NCI-H748 (cell line): Measurements from ENCODE around the gene SLC35D1.
"Not testable (repeated sequence)": the region's sequence is repeated elsewhere in the genome, so short reads cannot be mapped to it uniquely, and the experiment has no call there.

Experiments used
- DNase-seq: peaks from one replicate; lab custom pipeline; 2025; ENCODE audit not compliant: unreplicated experiment; lab: John Stamatoyannopoulos, UW

The SLC35D1 gene

GRCh38 chr1:66993076-66993475 lies 60.9 kb downstream of the SLC35D1 start:
- DNase-seq = no peak

DNA sequence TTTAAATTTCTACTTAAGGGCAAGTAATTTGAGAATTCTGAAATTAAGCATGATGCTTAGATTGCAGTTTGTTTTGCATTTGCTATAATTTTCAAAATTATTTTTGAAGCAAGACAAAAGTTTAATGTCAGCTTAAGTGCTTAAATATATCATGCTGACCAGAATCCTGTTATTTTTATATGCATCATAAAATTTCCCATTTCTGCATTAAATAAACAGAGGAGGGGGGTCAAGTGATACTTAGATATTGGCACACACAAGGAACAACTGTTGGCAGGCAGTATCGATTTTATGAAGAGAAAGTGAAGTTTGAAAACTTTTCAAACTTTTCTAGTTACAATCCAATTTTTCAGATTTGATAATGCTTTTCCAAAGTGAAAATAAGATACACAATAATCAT lies 68.1 kb downstream of the SLC35D1 start:
- DNase-seq = no peak

DNA sequence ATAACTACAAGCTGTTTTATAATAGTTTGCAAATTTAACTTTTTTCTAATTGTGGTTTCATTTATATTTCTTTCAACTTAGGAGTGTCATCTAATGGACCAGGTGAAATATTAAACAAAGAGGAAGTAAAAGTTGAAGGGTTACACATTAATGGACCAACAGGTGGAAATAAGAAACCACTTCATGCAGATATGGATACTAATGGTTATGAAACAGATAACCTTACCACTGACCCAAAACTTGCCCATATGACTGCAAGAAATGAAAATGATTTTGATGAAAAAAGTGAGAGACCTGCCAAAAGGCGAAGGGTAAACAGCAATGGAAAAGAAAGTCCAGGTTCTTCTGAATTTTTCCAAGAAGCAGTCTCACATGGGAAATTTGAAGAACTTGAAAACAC lies 69.5 kb downstream of the SLC35D1 start:
- DNase-seq = no peak

DNA sequence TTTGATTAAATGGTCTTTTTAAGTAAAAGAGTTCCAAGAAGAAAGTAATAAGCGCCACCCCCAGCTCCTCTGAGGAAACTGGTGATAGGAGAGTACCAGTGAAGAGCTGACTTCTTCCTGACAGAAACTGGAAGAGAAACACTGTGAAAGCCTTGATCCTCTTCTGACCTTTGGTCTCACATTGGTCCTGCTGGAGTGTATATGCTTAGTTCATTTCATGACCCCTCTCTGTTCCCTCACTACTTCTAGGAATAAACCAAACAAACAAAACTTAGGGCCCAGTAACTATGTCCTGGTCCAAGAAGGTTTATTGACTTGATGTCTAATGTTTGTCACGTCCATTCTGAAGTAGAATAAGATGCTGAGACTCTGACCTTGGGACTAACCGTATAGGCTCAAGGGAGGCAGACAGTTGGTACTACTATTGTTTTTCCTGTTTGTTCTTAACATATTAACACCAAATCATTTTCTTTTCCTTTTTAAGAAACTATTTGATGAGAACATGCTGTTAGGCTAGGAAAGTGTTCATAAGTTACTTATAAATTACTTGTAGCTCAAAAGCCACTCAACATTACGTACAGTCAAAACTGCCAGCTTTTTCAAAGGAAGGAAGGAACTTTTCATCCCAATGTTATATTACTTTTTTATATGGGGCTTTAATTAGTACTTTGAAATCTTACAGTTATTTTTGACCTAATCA lies 71.2 kb downstream of the SLC35D1 start:
- no peak for DNase-seq

DNA sequence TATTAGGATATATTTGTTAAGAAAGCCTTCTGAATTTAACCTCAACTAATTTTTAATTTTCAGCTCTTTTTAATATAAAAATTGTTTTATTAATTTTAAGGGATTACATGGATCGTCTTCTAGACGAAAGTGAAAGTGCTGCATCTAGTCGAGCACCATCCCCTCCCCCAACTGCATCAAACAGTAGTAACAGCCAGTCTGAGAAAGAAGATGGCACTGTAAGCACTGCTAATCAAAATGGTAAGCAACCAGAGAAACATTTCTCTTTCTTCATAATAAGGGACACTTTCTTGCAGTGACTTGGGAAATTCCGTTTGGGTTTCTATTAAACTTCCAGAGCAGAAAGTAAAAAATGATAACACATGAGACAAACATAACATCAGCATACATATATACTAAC lies 72.3 kb downstream of the SLC35D1 start:
- DNase-seq = no peak

- DNase-seq = peak; percentile 49
Observed at GRCh38 chr1:66980745-66981367, 73.1 kb downstream of the SLC35D1 start.

DNA sequence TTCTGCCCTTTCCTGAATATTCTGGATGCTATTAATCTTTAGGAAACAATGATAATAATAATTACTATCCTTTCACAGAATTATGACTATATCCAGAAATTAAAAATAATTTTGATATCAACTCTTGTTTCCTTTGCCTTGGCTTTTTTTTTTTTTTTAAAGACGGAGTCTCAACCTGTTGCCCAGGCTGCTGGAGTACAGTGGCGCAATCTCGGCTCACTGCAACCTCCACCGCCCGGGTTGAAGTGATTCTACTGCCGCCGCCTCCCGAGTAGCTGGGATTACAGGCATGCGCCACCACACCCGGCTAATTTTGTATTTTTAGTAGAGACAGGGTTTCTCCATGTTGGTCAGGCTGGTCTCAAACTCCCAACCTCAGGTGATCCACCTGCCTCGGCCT lies 74.3 kb downstream of the SLC35D1 start:
- not testable (repeated sequence) for DNase-seq

- DNase-seq = no peak
Observed at GRCh38 chr1:66978201-66978600, 75.7 kb downstream of the SLC35D1 start.

DNA sequence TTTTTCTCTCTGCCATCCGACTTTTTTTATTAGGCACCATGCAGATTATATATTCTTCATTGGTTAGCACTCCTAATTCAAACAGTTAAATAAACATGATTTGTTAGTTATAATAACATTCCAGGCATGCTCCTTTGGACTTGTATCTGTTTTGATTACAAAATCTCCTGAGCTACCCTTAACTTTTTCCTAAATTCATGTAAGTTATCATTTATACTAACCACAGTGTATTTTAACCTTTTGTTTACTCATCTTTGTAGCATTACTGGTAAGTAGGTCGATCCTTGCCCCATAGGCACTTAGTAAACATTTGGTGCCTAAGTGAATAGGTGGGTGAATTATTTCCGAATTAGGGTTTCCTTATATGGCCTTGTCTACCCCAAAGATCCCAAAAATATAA lies 85.4 kb downstream of the SLC35D1 start:
- DNase-seq = no peak

DNA sequence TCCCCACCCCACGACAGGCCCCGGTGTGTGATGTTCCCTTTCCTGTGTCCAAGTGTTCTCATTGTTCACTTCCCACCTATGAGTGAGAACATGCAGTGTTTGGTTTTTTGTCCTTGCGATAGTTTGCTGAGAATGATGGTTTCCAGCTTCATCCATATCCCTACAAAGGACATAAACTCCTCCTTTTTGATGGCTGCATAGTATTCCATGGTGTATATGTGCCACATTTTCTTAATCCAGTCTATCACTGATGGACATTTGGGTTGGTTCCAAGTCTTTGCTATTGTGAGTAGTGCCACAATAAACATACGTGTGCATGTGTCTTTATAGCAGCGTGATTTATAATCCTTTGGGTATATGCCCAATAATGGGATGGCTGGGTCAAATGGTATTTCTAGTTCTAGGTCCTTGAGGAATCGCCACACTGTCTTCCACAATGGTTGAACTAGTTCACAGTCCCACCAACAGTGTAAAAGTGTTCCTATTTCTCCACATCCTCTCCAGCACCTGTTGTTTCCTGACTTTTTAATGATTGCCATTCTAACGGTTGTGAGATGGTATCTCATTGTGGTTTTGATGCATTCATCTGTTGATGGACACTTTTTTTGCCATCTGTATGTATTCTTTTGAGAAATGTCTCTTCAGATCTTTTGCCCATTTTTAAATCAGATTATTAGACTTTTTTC lies 87.6 kb downstream of the SLC35D1 start:
- DNase-seq = not testable (repeated sequence)

GRCh38 chr1:66957938-66958337 lies 96.0 kb downstream of the SLC35D1 start:
- DNase-seq = no peak

DNA sequence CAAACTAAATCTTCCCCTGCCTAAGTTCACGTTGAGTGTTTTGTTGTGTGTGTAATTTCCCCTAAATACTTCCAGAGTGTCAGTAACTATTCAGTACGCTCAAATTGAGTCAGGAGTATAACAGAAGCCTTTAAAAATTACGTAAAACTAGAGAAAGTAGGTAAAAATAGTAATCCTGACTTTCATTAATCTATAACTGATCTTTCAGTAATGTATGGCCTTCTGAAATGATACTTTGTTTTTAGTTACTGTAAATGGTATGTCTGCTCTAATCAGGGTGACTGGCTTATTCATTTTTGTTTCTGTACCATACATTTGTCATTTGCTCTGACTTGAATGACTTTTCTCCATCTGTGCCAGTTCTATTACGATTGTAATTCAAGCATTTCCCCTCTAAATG lies 99.7 kb downstream of the SLC35D1 start:
- DNase-seq = no peak

DNA sequence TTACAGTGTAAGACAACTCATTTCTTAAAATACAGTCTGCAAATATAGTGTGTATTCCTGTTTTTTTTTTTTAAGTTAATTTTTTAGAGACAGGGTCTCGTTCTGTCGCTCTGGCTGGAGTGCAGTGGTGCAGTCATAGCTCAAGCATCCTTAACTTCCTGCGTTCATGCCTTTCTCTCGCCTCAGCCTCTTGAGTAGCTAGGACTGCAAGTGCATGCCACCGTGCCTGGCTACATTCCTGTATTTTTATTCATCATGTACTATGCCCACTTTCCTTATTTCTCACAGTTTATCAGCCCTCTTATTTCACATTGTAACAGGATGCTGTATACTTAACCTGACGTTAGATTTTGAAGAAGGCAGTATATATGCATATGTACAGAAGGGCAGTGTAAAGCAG lies 102.4 kb downstream of the SLC35D1 start:
- DNase-seq = no peak
